GM04504 (cell line): ENCODE data around the gene CREM.
"Not testable (repeated sequence)": the region's sequence is repeated elsewhere in the genome, so short reads cannot be mapped to it uniquely, and the experiment has no call there.

ENCODE experiments used
- DNase-seq: peaks from one replicate; pipeline ENCODE4 v3.0.0-alpha.2; 2012; ENCODE audit warnings: low read depth

CREM gene

GRCh38 chr10:35194906-35195305, 68.3 kb downstream of the CREM start:
- DNase-seq: no peak

GRCh38 chr10:35195361-35196306, 69.0 kb downstream of the CREM start:
- DNase-seq: peak; percentile 81

GRCh38 chr10:35200487-35200886, 73.8 kb downstream of the CREM start:
- DNase-seq: no peak

- no peak for DNase-seq
These were observed 74.6 kb downstream of the CREM start for GRCh38 chr10:35201234-35201633.

GRCh38 chr10:35202050-35202449, 75.4 kb downstream of the CREM start:
- no peak for DNase-seq

GRCh38 chr10:35203745-35204144, 77.1 kb downstream of the CREM start:
- DNase-seq: no peak

GRCh38 chr10:35204650-35205319, 78.1 kb downstream of the CREM start:
- DNase-seq: no peak

GRCh38 chr10:35206274-35206673, 79.6 kb downstream of the CREM start:
- DNase-seq: no peak

GRCh38 chr10:35208536-35208935, 81.9 kb downstream of the CREM start:
- no peak for DNase-seq

- DNase-seq: no peak
These were observed 82.4 kb downstream of the CREM start for GRCh38 chr10:35208949-35209613.

- DNase-seq: no peak
These were observed 84.3 kb downstream of the CREM start for GRCh38 chr10:35210961-35211360.

- DNase-seq: no peak
These were observed 84.7 kb downstream of the CREM start for GRCh38 chr10:35211390-35211789.

- DNase-seq: no peak
These were observed 86.2 kb downstream of the CREM start for GRCh38 chr10:35212856-35213255.

GRCh38 chr10:35213699-35214098, 87.1 kb downstream of the CREM start:
- DNase-seq: no peak

- DNase-seq: no peak
These were observed 88.0 kb downstream of the CREM start for GRCh38 chr10:35214607-35215020.

GRCh38 chr10:35215107-35215506, 88.5 kb downstream of the CREM start:
- DNase-seq: no peak

- DNase-seq: no peak
These were observed 89.8 kb downstream of the CREM start for GRCh38 chr10:35216303-35216905.

GRCh38 chr10:35216956-35217355, 90.3 kb downstream of the CREM start:
- not testable (repeated sequence) for DNase-seq

- no peak for DNase-seq
These were observed 90.8 kb downstream of the CREM start for GRCh38 chr10:35217455-35217854.

- peak; percentile 65 for DNase-seq
These were observed 91.8 kb downstream of the CREM start for GRCh38 chr10:35218339-35218955.

- no peak for DNase-seq
These were observed 92.6 kb downstream of the CREM start for GRCh38 chr10:35219292-35219691.
